Right lung (tissue), 5 donors: ENCODE data around the gene ZBBX. TPM values are rescaled to one million over a fixed set of nuclear protein-coding genes. Genes with fewer than 3 reads are reported as not detected.

Experiments
- DNase-seq, 2 donors: peaks; one replicate each; pipeline ENCODE4 v3.0.0-alpha.2; 2013
- polyA plus RNA-seq, 5 donors: library from polyadenylated mRNA; unstranded; fragments of 120-200 nt; gene quantifications; one replicate each; pipeline versions ENCODE4 v1.2.1 to v1.2.3, GENCODE V29; 2013; ENCODE audit warnings: inconsistent platforms in 1 of 5, low replicate concordance in 1 of 5; ENCODE audit not compliant: insufficient read length in 5 of 5, insufficient read depth in 1 of 5

ZBBX gene
- polyA plus RNA-seq, 5 donors = 1.8 to 10.3 (median 7.8) TPM

- DNase-seq = no peak
Measured at GRCh38 chr3:167318996-167319615, 61.0 kb downstream of the ZBBX start.

- no peak for DNase-seq
Measured at GRCh38 chr3:167318306-167318705, 61.8 kb downstream of the ZBBX start.

DNA sequence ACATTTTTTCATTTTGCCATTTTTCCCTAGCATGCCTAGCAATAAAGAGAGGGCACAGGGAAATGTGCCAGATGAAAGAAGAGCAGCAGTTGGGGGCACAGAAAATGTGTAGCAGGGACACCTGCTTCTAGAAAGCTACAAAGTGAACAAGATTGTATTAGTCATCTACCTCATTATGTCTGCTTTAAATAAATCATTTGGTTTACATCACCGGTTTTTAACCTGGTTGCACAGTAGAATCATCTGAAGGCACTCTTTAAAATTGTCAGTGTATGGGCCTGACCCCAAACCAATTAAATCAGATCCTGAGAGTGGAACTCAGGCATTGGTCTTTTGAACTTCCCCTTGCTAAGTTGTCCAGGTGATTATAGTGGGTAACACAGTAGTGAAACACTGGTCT, 73.8 kb downstream of the ZBBX start:
- DNase-seq = no peak

DNA sequence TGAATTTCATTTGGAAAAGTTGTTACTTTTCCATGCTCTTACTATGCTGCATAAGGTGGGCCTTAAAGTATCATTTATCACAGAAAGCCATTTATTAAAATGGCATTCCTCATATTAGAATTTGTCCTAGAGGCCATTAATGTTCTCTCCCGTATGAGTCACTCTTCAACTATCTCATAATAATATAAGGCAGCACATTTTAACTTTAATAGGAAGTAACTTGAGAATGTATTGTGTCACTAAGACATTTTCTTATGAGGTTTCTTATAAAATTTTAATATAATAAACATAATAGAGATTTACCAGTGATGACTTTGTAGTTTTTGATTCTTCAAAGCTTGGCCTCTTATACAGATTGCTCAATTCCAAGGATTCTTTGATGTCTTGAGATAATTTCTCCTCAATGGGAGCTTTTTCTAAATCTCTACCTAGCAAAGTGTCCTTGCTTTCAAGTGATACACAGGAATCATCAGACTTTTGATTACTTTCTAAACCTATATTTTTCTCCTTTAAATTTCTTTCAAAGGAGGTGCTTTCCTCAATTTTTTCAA, 74.7 kb downstream of the ZBBX start:
- no peak for DNase-seq

GRCh38 chr3:167304077-167304476, 76.0 kb downstream of the ZBBX start:
- DNase-seq = no peak

DNA sequence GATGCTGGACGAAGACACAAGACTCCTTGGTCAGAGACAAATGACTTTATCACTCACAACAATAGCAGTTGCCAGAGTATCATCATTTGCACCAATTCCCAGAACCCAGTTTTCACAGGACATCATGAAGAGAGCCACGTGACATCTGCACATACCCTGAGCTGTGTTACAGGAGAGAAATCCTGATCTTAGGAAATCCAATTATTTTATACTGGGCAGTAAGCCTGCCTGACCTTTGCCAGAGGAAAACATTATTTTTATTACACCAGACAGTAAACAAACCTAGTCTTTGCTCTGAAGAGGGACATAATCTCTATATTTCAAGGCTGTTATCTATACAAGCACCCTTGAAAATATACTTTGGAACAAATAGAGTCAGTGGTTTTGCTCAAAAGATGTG, 77.4 kb downstream of the ZBBX start:
- DNase-seq = no peak

GRCh38 chr3:167300207-167300606, 79.9 kb downstream of the ZBBX start:
- DNase-seq = no peak

DNA sequence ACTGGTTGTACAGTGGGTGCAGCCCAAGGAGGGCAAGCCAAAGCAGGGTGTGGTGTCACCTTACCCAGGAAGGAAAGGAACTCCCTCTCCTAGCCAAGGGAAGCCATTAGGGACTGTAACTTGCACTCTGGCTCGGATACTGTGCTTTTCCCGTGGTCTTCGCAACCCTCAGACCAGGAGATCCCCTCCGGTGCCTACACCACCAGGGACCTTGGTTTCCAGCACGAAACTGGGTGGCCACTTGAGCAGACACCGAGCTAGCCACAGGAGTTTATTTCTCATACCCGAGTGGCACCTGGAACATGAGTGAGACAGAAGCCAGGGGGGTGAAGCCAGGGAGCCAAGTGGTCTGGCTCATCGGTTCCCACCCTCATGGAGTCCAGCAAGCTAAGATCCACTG, 90.7 kb downstream of the ZBBX start:
- DNase-seq = no peak

GRCh38 chr3:167288737-167289136, 91.4 kb downstream of the ZBBX start:
- DNase-seq = no peak

DNA sequence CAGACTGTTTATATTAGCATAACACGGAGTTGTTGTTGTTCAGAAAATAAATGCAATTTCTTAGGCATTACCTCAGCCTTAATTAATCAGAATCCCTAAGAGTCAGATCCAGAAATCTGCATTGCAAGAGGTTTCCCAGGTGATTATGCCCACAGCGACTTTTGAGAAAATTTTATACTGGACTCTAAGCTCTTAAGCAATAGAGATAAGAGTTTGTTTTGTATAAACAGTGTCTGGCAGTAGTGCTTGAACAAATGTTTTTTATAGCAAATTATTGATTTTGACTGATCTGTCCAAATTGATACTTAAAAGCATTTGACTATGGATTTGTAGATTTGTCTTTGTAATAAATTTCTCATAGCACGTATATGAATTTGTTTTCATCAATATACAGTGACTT, 92.8 kb downstream of the ZBBX start:
- DNase-seq = no peak

DNA sequence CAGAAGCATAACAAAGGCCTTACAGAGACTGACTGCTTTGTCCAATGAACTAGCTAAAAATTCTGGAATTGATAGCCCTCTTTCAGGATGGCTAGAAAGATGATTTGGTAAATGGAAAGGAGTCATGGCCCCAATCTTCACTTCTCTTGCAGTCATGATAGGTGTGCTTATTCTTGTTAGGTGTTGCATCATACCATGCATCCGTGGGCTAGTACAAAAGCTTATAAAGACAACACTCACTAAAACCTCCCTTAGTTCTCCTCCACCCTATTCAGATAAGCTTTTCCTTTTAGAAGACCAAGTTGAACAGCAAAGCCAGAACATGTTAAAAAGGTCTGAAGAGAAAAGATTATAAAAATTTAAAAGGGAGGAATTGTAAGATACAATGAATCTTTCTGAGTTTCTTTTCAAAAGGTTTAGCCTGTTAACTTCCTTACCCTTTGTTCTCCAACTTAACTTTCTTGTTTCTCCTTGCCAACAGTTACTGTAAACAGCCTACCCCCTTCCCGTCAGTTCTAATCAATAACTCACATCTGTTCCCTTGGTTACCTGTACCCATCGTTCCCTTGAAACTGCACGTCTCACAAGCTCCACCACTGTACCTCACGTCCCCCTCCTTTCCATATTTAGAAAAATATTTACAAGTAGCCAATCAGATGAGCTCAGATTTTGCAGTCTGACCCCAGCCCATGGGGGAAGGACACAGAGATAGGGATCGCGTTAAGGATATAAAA, 105.8 kb downstream of the ZBBX start:
- DNase-seq = no peak

- no peak for DNase-seq
Measured at GRCh38 chr3:167253037-167253436, 127.1 kb downstream of the ZBBX start.

GRCh38 chr3:167251678-167252077, 128.4 kb downstream of the ZBBX start:
- DNase-seq = no peak

DNA sequence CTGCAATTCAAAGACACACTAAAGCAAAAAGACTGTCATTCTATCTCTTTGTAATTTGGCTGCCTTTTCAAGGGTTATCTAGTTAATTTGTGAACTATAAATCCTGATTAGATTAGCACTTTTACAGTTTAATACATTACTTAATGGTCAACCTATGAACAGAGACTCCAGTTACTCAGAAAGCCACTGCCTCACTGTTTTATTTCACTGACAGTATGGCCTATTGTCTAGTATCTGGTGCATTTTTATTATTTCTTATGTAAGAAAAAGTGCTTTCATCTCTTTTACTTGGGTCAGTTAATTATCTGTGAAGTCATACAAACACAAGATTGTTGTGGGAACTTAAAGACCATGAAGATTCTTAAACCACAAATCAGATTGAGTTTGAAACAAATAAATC, 133.8 kb downstream of the ZBBX start:
- peak in 1 of 2 donors; percentile 1 for DNase-seq

DNA sequence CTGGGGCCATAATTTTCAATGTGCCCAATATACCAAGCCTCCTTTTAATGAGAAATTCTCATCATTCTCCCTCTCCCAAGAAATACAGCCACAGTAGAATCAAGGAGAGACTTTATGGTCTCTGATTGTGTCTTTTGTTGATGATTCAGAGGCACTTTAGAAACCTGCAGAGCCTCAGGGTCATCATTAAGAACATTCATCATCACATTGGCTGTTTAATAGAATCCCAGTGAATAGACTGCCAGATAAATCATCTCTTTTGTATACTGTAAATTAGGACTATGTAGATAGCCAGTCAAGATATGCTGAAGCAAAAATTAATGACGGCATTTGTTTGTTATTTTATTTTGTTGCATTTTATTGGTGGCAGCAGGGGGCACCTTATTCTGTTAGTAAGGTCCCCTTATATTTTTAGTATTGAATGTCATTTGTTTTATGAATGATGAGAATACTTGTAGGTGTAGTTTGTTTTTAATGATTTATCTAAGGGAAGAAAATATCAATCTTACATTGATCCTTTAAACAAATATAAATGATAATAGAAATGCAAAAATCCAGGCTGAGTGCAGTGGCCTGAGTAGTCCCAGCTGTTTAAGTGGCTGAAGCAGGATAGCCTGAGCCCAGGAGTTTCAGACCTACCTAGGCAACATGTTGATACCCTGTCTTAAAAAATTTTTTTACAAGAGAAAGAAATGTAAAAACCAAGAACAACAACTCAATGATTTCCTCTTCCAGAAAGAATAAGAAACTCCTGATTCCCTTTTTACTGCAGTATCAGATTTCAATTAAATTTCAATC, 138.8 kb downstream of the ZBBX start:
- DNase-seq = no peak

GRCh38 chr3:167228135-167228534, 152.0 kb downstream of the ZBBX start:
- no peak for DNase-seq

DNA sequence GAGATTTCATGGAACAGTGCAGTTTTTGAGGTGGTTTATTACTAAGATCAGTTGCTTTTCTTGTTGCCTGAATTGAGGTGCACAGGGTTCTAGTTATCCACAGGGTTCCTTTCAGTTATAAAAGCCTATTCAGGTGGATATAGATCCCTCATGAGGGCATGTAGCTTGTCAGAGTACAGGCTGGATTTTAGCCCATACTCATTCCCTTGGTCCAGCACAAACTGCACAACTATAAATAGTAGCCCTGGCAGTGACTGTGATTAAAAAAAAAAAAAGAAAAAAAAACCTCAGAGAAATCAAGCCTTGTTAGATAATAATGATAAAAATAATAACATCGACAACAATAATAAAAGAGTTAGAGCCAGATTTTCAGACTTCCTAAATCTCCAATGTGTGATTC, 154.3 kb downstream of the ZBBX start:
- no peak for DNase-seq

DNA sequence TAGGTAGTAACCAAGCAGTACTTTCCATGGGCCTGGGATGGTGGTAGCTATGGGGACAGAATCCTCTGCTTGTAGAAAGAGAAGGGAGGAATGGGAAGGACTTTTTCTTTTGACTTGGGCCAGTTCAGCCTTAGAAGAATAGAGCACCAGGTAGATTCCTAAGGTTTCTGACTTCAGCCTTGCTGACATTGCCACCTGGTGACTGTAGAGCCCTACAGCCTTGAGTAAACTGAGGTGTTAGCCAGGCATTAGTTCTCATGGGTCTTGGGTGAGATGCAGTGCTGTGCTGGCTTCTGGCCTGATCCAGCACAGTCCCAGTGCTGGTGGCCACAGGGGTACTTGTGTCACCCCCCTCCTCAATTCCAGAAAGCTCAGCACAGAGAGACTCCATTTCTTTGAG, 171.1 kb downstream of the ZBBX start:
- no peak for DNase-seq

DNA sequence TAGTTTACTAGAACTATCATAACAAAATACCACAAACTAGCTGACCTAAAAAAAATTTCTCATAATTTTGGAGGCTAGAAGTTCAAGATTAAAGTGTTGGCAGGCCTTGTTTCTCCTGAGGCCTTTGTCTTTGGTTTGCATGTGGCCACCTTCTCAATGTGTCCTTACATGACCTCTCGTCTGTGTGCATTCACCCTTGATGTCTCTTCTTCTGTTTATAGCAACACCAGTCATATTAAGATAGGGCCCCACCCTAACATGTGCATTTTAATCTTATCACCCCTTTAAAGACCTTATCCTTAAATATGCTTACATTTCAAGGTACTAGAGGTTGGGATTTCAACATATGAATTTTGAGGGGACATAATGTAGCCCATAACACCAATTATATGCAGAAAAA, 177.0 kb downstream of the ZBBX start:
- DNase-seq = no peak

DNA sequence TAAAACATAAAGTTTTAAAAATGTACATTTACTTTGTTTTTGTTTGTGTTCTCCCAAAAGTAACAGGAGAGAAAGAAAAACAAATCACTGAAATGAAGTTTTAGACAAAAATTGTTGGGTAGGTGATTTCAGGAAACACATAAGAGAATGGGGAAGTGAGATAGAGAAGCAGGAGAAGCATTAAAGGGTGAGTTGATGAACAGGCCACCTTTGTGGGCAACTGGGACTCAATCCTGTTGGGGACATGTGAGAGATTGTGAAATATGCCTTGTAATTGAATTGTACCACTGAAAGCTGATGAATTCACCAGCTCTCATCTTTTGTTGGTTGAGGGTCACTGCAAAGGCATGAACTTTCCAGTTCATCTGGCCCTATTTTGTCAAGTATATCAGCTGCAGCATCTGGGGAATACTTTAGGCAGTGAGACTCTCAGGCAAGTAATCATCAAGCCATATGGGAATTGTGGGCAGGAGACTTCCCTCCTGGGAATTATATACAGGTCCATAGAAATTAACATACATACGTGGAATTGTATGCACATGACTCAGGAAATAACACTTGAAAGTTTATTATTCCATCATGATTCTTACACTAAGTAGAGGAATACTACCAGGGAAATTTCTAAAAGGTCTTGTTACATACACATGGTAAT, 181.0 kb downstream of the ZBBX start:
- no peak for DNase-seq
